Measurements from ENCODE around the gene NPHS1.

DNA sequence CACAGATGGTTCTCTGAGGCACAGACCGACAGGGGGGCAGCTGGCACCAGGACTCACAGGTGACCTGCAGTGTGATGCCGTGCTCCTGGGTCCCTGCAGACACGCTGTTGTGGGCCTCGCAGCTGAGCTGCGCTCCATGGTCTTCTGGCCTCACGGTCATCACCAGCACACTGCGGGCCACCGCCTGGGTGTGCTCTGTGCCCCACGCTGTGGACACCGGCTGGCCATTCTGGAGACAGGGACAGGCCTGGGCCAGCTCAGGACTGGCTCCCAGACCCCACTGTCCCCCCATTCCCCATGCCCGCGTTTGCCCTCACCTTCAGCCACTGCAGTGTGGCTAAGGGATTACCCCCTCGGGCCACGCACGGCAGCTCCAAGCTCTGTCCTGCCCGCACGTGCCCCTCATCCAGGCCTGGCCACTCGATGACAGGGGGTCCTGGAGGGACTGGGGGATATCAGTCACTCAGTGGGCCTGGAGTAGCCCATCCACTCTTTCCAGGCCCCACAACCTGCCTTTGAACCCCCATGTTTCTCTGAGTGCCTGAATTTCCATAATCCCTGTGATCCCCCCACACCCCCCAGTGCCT is 3.3 kb downstream of the NPHS1 start:
- TF ChIP-seq, protein P1, sequence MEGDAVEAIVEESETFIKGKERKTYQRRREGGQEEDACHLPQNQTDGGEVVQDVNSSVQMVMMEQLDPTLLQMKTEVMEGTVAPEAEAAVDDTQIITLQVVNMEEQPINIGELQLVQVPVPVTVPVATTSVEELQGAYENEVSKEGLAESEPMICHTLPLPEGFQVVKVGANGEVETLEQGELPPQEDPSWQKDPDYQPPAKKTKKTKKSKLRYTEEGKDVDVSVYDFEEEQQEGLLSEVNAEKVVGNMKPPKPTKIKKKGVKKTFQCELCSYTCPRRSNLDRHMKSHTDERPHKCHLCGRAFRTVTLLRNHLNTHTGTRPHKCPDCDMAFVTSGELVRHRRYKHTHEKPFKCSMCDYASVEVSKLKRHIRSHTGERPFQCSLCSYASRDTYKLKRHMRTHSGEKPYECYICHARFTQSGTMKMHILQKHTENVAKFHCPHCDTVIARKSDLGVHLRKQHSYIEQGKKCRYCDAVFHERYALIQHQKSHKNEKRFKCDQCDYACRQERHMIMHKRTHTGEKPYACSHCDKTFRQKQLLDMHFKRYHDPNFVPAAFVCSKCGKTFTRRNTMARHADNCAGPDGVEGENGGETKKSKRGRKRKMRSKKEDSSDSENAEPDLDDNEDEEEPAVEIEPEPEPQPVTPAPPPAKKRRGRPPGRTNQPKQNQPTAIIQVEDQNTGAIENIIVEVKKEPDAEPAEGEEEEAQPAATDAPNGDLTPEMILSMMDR (tag by site-specific recombination; IDR thresholded peaks at IDR 0.05), result no peak
- no peak for TF ChIP-seq KLF16 (tag by site-specific recombination; IDR thresholded peaks at IDR 0.05)
- no peak for TF ChIP-seq ZNF707 (tag by site-specific recombination; IDR thresholded peaks at IDR 0.05)
- TF ChIP-seq ZBTB17 (tag by site-specific recombination; IDR thresholded peaks at IDR 0.05), result no peak
- no peak for TF ChIP-seq ZSCAN16 (tag by site-specific recombination; IDR thresholded peaks at IDR 0.05)

Data from HEK293 (cell line).